ENCODE measurements around the gene CHSY1.

Gene CHSY1

GRCh38 chr15:101169495-101170071, 82.3 kb downstream of the CHSY1 start:
- DNase-seq = no peak

- no peak for DNase-seq
These were observed 82.9 kb downstream of the CHSY1 start for GRCh38 chr15:101168898-101169494.

- DNase-seq = no peak
These were observed 83.4 kb downstream of the CHSY1 start for GRCh38 chr15:101168463-101168824.

GRCh38 chr15:101167753-101168462, 83.9 kb downstream of the CHSY1 start:
- peak; percentile 16 for DNase-seq

GRCh38 chr15:101167411-101167752, 84.5 kb downstream of the CHSY1 start:
- DNase-seq = no peak

GRCh38 chr15:101165905-101166471, 85.9 kb downstream of the CHSY1 start:
- DNase-seq = no peak

GRCh38 chr15:101162701-101163483, 89.0 kb downstream of the CHSY1 start:
- DNase-seq = no peak

GRCh38 chr15:101161656-101162055, 90.2 kb downstream of the CHSY1 start:
- DNase-seq = no peak

GRCh38 chr15:101159936-101160815, 91.7 kb downstream of the CHSY1 start:
- no peak for DNase-seq

- DNase-seq = no peak
These were observed 92.5 kb downstream of the CHSY1 start for GRCh38 chr15:101159096-101159935.

- DNase-seq = no peak
These were observed 93.4 kb downstream of the CHSY1 start for GRCh38 chr15:101158166-101159095.

GRCh38 chr15:101157721-101158120, 94.1 kb downstream of the CHSY1 start:
- DNase-seq = no peak

GRCh38 chr15:101156509-101157159, 95.2 kb downstream of the CHSY1 start:
- no peak for DNase-seq

GRCh38 chr15:101156061-101156460, 95.8 kb downstream of the CHSY1 start:
- no peak for DNase-seq

GRCh38 chr15:101153801-101154656, 97.8 kb downstream of the CHSY1 start:
- no peak for DNase-seq

GRCh38 chr15:101152914-101153313, 98.9 kb downstream of the CHSY1 start:
- DNase-seq = no peak

- no peak for DNase-seq
These were observed 100.6 kb downstream of the CHSY1 start for GRCh38 chr15:101151288-101151687.

- no peak for DNase-seq
These were observed 101.2 kb downstream of the CHSY1 start for GRCh38 chr15:101150723-101151040.
